Mammary epithelial cell (primary cell): ENCODE data around the gene TBX2.

ENCODE experiments used
- CTCF ChIP-seq, 2 donors: IDR thresholded peaks in 1 of 2; conservative IDR thresholded peaks in 1 of 2; 2 replicates each; pipeline ENCODE4 v1.5.1; 2011 to 2012; ENCODE audit warnings: inconsistent platforms in 2 of 2, low read length in 2 of 2, mild to moderate bottlenecking in 2 of 2, control low read depth in 1 of 2, low read depth in 1 of 2; ENCODE audit not compliant: insufficient read depth in 1 of 2; ENCODE audit errors: extremely low read depth in 1 of 2
- EZH2 ChIP-seq: IDR thresholded peaks from 2 replicates; pipeline ENCODE4 v1.6.1; 2012; ENCODE audit warnings: low read length, inconsistent platforms, borderline replicate concordance

DNA sequence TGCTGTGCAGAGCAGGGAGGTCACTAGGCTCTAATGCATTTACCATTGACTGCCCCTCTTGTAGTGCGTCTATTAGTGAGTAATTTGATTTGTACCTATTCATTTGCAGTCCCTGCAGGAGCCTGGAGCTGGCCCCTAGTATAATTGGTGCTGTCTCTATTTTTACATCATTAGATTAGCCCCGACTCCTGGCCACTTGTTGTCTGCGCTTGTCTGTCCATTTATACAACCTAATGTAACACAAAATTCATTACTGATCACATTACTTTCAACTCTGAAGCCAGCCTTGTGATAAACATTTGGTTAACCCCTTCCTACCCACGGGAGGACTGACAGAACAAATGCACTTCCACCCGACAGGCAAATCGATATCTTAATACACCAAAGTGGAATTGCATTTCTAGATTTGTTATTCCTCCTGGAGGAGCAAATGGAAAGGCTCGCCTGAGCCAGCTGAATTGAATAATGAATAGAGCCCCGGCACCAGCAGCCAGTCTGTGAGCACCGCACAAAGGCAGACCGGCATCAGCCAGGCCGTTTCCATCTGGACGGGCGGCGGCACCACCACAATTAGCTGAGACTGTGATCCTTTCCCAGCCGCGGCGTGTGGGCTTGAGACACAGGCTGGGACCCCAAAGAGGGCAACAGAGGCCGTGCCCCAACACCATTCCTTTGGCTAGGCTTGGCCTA lies 18.7 kb upstream of the TBX2 start:
- TF ChIP-seq CTCF (conservative IDR thresholded peaks at IDR 0.05 in 1 of 2, IDR thresholded peaks at IDR 0.05 in 1 of 2; ENCODE audit: extremely low read depth in 1 of 2, insufficient read depth in 1 of 2, low read depth in 1 of 2, low read length in 2 of 2) (no peak), EZH2 (no peak)
